Stimulated activated naive CD8-positive, alpha-beta T cell treated with anti-CD3 and anti-CD28 coated beads, Interleukin-15, Interleukin-2, amounts not matched to agents 100 ng/mL and 50 ng/mL, for 24 hours (primary cell): ENCODE results near the gene USP20.

ENCODE experiments used
- H3K27ac Mint-ChIP-seq: one replicate; pipeline ENCODE4 v1.8.0; 2021; ENCODE audit warnings: mild to moderate bottlenecking, mixed read lengths
- H3K27me3 Mint-ChIP-seq: one replicate; pipeline ENCODE4 v1.8.0; 2021; ENCODE audit warnings: mixed read lengths
- H3K36me3 Mint-ChIP-seq: one replicate; pipeline ENCODE4 v1.8.0; 2021; ENCODE audit warnings: low read depth, mixed read lengths
- H3K4me1 Mint-ChIP-seq: one replicate; pipeline ENCODE4 v1.8.0; 2021; ENCODE audit warnings: low read depth, mixed read lengths
- H3K4me3 Mint-ChIP-seq: one replicate; pipeline ENCODE4 v1.8.0; 2021; ENCODE audit warnings: mild to moderate bottlenecking, mixed read lengths
- H3K9me3 Mint-ChIP-seq: one replicate; pipeline ENCODE4 v1.8.0; 2021; ENCODE audit warnings: mixed read lengths

USP20 gene

GRCh38 chr9:129897263-129897662, 62.0 kb downstream of the USP20 start:
- Mint-ChIP-seq H3K9me3 (no peaks in the 10 kb centered on the region), H3K36me3 (peaks cover 91% of the 10 kb centered on the region), H3K27me3 (no peaks in the 10 kb centered on the region), H3K4me1 (peaks cover 93% of the 10 kb centered on the region), H3K27ac (peak overlapping the region; percentile 100), H3K4me3 (no peak overlapping the region)

GRCh38 chr9:129898185-129898584, 62.9 kb downstream of the USP20 start:
- no peak overlapping the region for H3K4me3 Mint-ChIP-seq
- H3K27ac Mint-ChIP-seq, result peak overlapping the region; percentile 60
- no peaks in the 10 kb centered on the region for H3K9me3 Mint-ChIP-seq
- peaks cover 92% of the 10 kb centered on the region for H3K36me3 Mint-ChIP-seq
- H3K4me1 Mint-ChIP-seq, result peaks cover 90% of the 10 kb centered on the region
- H3K27me3 Mint-ChIP-seq, result no peaks in the 10 kb centered on the region

GRCh38 chr9:129899620-129900019, 64.4 kb downstream of the USP20 start:
- Mint-ChIP-seq H3K27ac (peak overlapping the region; percentile 90), H3K36me3 (peaks cover 92% of the 10 kb centered on the region), H3K4me3 (no peak overlapping the region), H3K27me3 (no peaks in the 10 kb centered on the region), H3K4me1 (peaks cover 76% of the 10 kb centered on the region), H3K9me3 (no peaks in the 10 kb centered on the region)

GRCh38 chr9:129900263-129901027, 65.2 kb downstream of the USP20 start:
- Mint-ChIP-seq H3K4me1 (peaks cover 67% of the 10 kb centered on the region), H3K4me3 (no peak overlapping the region), H3K9me3 (no peaks in the 10 kb centered on the region), H3K27me3 (no peaks in the 10 kb centered on the region), H3K36me3 (peaks cover 92% of the 10 kb centered on the region), H3K27ac (peak overlapping the region; percentile 90)

GRCh38 chr9:129901993-129902739, 66.9 kb downstream of the USP20 start:
- Mint-ChIP-seq H3K36me3 (peaks cover 89% of the 10 kb centered on the region), H3K9me3 (no peaks in the 10 kb centered on the region), H3K27ac (peak overlapping the region; percentile 84), H3K27me3 (no peaks in the 10 kb centered on the region), H3K4me3 (no peak overlapping the region), H3K4me1 (peaks cover 53% of the 10 kb centered on the region)

- Mint-ChIP-seq H3K4me1 (peaks cover 51% of the 10 kb centered on the region), H3K27ac (peak overlapping the region; percentile 84), H3K9me3 (no peaks in the 10 kb centered on the region), H3K4me3 (no peak overlapping the region), H3K27me3 (no peaks in the 10 kb centered on the region), H3K36me3 (peaks cover 90% of the 10 kb centered on the region)
These were observed 67.5 kb downstream of the USP20 start for GRCh38 chr9:129902740-129903134.

GRCh38 chr9:129904734-129905133, 69.5 kb downstream of the USP20 start:
- Mint-ChIP-seq H3K27me3 (no peaks in the 10 kb centered on the region), H3K36me3 (peaks cover 85% of the 10 kb centered on the region), H3K4me1 (peaks cover 40% of the 10 kb centered on the region), H3K4me3 (no peak overlapping the region), H3K9me3 (no peaks in the 10 kb centered on the region), H3K27ac (peak overlapping the region; percentile 69)

- Mint-ChIP-seq H3K27ac (no peak overlapping the region), H3K4me1 (peaks cover 40% of the 10 kb centered on the region), H3K36me3 (peaks cover 83% of the 10 kb centered on the region), H3K9me3 (no peaks in the 10 kb centered on the region), H3K4me3 (no peak overlapping the region), H3K27me3 (no peaks in the 10 kb centered on the region)
These were observed 71.0 kb downstream of the USP20 start for GRCh38 chr9:129906298-129906697.

GRCh38 chr9:129907201-129907600, 71.9 kb downstream of the USP20 start:
- Mint-ChIP-seq H3K36me3 (peaks cover 78% of the 10 kb centered on the region), H3K4me1 (peaks cover 39% of the 10 kb centered on the region), H3K27me3 (no peaks in the 10 kb centered on the region), H3K9me3 (no peaks in the 10 kb centered on the region), H3K4me3 (no peak overlapping the region), H3K27ac (peak overlapping the region; percentile 42)

GRCh38 chr9:129908906-129909305, 73.6 kb downstream of the USP20 start:
- Mint-ChIP-seq H3K27ac (peak overlapping the region; percentile 83), H3K27me3 (no peaks in the 10 kb centered on the region), H3K9me3 (no peaks in the 10 kb centered on the region), H3K4me1 (peaks cover 36% of the 10 kb centered on the region), H3K36me3 (peaks cover 71% of the 10 kb centered on the region), H3K4me3 (no peak overlapping the region)

GRCh38 chr9:129909851-129910250, 74.6 kb downstream of the USP20 start:
- no peaks in the 10 kb centered on the region for H3K27me3 Mint-ChIP-seq
- peaks cover 66% of the 10 kb centered on the region for H3K36me3 Mint-ChIP-seq
- no peak overlapping the region for H3K4me3 Mint-ChIP-seq
- H3K27ac Mint-ChIP-seq, result peak overlapping the region; percentile 83
- no peaks in the 10 kb centered on the region for H3K9me3 Mint-ChIP-seq
- peaks cover 36% of the 10 kb centered on the region for H3K4me1 Mint-ChIP-seq

GRCh38 chr9:129910628-129911567, 75.6 kb downstream of the USP20 start:
- no peaks in the 10 kb centered on the region for H3K9me3 Mint-ChIP-seq
- H3K27me3 Mint-ChIP-seq, result no peaks in the 10 kb centered on the region
- peak overlapping the region; percentile 83 for H3K27ac Mint-ChIP-seq
- peaks cover 36% of the 10 kb centered on the region for H3K4me1 Mint-ChIP-seq
- H3K36me3 Mint-ChIP-seq, result peaks cover 66% of the 10 kb centered on the region
- no peak overlapping the region for H3K4me3 Mint-ChIP-seq

- Mint-ChIP-seq H3K36me3 (peaks cover 60% of the 10 kb centered on the region), H3K4me3 (no peak overlapping the region), H3K27ac (no peak overlapping the region), H3K4me1 (peaks cover 41% of the 10 kb centered on the region), H3K27me3 (no peaks in the 10 kb centered on the region), H3K9me3 (no peaks in the 10 kb centered on the region)
These were observed 78.8 kb downstream of the USP20 start for GRCh38 chr9:129914051-129914450.

GRCh38 chr9:129916707-129917106, 81.4 kb downstream of the USP20 start:
- Mint-ChIP-seq H3K27ac (no peak overlapping the region), H3K9me3 (no peaks in the 10 kb centered on the region)

More at GRCh38 chr9:129916707-129917106, 81.4 kb downstream of the USP20 start:
- peaks cover 61% of the 10 kb centered on the region for H3K36me3 Mint-ChIP-seq
- no peak overlapping the region for H3K4me3 Mint-ChIP-seq
- no peaks in the 10 kb centered on the region for H3K27me3 Mint-ChIP-seq
- peaks cover 42% of the 10 kb centered on the region for H3K4me1 Mint-ChIP-seq
